ENCODE results near the gene GRID2. TPM values are rescaled to one million over a fixed set of nuclear protein-coding genes. Genes with fewer than 3 reads are reported as not detected.

GRID2 gene
- total RNA-seq, 4 donors from 2014 or later = not detected

GRCh38 chr4:93730760-93731159 is 1427.0 kb downstream of the GRID2 start:
- TF ChIP-seq CTCF (IDR thresholded peaks at IDR 0.05; ENCODE audit: low read depth) = no peak

DNA sequence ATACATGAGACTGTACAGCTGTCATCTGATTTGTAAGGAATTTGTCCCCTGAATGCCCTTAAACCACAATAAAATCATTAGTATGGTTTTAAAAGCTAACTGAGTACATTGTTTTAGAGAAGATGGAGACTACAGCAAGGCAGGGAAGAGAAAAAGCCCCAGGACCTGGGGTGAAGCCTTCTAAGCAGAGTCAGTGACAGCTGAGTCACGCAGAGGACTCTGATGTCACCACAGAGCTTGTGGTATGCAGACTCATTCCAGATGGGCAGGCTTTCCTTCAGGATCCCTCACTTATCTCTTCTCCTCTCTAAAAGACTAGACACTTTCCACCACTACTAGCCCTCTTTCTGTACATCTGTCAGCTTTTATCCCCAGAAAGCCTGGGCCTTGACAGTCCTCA is 1427.7 kb downstream of the GRID2 start:
- TF ChIP-seq CTCF (IDR thresholded peaks at IDR 0.05; ENCODE audit: low read depth) = no peak

GRCh38 chr4:93732509-93732908 is 1428.7 kb downstream of the GRID2 start:
- TF ChIP-seq CTCF (IDR thresholded peaks at IDR 0.05; ENCODE audit: low read depth) = no peak

DNA sequence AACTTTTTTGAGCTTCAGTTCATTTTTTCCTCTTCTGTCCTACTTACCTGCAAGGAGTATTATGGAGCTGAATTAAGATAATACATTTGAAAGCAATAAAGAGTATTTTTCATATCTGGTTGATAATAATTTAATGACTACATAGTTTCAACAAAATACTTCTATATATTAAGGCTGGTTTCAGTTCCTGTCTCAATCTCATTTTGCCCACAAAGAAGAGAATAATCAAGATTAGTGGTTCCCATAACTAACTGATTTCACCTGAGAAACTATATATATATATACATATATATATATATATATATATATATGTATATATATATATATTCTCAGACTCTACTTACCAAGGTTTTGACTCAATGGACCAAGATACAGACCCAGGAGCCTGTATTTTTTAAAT is 1437.1 kb downstream of the GRID2 start:
- no peak for TF ChIP-seq CTCF (IDR thresholded peaks at IDR 0.05; ENCODE audit: low read depth)

DNA sequence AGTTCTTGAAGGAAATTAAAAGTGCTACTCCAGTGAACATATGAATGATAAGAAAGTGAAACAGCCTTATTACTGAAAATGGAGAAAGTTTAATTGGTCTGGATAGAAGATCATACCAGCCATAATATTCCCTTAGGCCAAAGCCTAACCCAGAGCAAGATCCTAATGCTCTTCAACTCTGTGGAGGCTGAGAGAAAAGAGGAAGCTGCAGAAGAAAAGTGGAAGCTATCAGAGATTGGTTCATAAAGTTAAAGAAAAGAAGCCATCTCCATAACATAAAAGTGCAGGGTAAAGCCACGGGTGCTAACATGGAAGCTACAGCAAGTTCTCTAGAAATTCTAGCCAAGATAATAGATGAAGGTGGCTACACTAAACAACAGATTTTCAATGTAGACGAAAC is 1439.3 kb downstream of the GRID2 start:
- TF ChIP-seq CTCF (IDR thresholded peaks at IDR 0.05; ENCODE audit: low read depth) = no peak

- no peak for TF ChIP-seq CTCF (IDR thresholded peaks at IDR 0.05; ENCODE audit: low read depth)
Observed at GRCh38 chr4:93743635-93744034, 1439.9 kb downstream of the GRID2 start.

DNA sequence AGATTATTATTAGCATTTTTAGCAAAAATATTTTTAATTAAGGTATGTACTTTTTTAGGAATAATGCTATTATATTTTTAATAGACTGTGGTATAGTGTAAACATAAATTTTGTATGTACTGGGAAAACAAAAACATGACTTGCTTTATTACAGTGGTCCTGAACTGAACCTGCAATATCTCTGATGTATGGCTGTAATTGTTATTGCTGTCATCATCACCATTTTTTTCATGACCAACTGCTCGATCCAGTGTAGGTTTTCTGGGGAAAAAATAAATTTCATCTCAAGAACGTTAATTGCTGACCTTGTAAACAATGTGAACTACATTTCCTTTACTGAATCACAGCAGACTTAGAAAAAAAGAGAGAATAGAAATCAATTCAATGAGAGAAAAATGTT is 1441.2 kb downstream of the GRID2 start:
- no peak for TF ChIP-seq CTCF (IDR thresholded peaks at IDR 0.05; ENCODE audit: low read depth)
